Mucosa of descending colon (tissue), 3 donors: Measurements from ENCODE around the gene TSPAN33. TPM values are rescaled to one million over a fixed set of nuclear protein-coding genes. Genes with fewer than 3 reads are reported as not detected.

ENCODE experiments used
- ATAC-seq: fragments of 200-7000 bp; cut with Tn5 transposase; one replicate; pipeline ENCODE4 v1.9.1; 2020; ENCODE audit warnings: mild to moderate bottlenecking, moderate library complexity
- DNase-seq, 3 donors: peaks; one replicate each; pipeline ENCODE4 v3.0.0-alpha.2; 2020
- H3K36me3 ChIP-seq: fragments of 200-600 bp; one replicate; pipeline ENCODE4 v1.8.0; 2021; ENCODE audit warnings: low read depth, mild to moderate bottlenecking
- H3K4me1 ChIP-seq: fragments of 200-600 bp; one replicate; pipeline ENCODE4 v1.8.0; 2021; ENCODE audit warnings: low read depth, mild to moderate bottlenecking
- H3K4me3 ChIP-seq: fragments of 200-600 bp; one replicate; pipeline ENCODE4 v1.8.0; 2021; ENCODE audit warnings: mild to moderate bottlenecking
- H3K9me3 ChIP-seq: fragments of 200-600 bp; one replicate; pipeline ENCODE4 v1.8.0; 2021; ENCODE audit warnings: mild to moderate bottlenecking
- intact Hi-C, 2 donors: fragments of 100-400 bp; cut with DNase I in 1 of 2; cut with micrococcal nuclease in 1 of 2; formaldehyde crosslinking; loops; one replicate each; pipeline versions ENCODE4 v1.11.0 to v1.11.1; 2022; cut with DNase I, micrococcal nuclease
- total RNA-seq, 3 donors: library from RNA; stranded (reverse); fragmentation: NEBNext Ultra II Directional in 2 of 3; extraction: Animal tissue kit (Norgen Biotek cat#: 25700) in 2 of 3; gene quantifications; one replicate each; pipeline versions ENCODE4 v1.2.1 to v1.2.4, GENCODE V29; 2021 to 2023
- TF ChIP-seq, protein P1 (sequence below): fragments of 200-600 bp; IDR thresholded peaks from one replicate; pipeline ENCODE4 v1.8.0; 2022; ENCODE audit warnings: antibody characterized with exemption, mild to moderate bottlenecking
- donor health status: DM: no; HTN: no; CAD: no; lungs with moderate emphysema.
- donor health status: DM: no; HTN: no; CAD: no.
- donor health status: DM: no; HTN: yes; CAD: no.

TSPAN33 gene
- total RNA-seq, 3 donors from 2014 or later: 9.8 to 15.1 (median 10.0) TPM

DNA sequence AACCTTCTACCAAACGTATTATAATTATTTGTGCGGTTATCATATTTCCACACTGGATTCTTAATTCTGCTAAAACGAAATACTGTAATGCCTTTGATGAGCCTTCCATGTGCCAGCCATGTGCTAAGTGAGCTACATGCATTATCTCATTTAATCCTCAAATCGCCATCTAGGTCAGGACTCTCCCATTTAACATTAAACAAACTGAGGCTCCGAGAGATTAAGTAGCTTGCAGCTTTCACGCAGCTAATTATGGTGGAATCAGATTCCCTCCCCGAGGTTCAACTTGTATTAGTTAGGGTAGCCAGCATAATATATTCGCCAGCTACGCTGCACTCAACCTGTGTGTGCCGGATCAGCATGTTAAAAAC, 798 bp upstream of the TSPAN33 start:
- ATAC-seq: no peak
- TF ChIP-seq, protein P1, sequence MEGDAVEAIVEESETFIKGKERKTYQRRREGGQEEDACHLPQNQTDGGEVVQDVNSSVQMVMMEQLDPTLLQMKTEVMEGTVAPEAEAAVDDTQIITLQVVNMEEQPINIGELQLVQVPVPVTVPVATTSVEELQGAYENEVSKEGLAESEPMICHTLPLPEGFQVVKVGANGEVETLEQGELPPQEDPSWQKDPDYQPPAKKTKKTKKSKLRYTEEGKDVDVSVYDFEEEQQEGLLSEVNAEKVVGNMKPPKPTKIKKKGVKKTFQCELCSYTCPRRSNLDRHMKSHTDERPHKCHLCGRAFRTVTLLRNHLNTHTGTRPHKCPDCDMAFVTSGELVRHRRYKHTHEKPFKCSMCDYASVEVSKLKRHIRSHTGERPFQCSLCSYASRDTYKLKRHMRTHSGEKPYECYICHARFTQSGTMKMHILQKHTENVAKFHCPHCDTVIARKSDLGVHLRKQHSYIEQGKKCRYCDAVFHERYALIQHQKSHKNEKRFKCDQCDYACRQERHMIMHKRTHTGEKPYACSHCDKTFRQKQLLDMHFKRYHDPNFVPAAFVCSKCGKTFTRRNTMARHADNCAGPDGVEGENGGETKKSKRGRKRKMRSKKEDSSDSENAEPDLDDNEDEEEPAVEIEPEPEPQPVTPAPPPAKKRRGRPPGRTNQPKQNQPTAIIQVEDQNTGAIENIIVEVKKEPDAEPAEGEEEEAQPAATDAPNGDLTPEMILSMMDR: no peak
- Histone ChIP-seq H3K36me3 (no peaks in the 10 kb centered on the region), H3K9me3 (no peaks in the 10 kb centered on the region), H3K4me1 (no peaks in the 10 kb centered on the region), H3K4me3 (no peak overlapping the region)
- no peak for DNase-seq
- intact Hi-C loops: no loop called here

DNA sequence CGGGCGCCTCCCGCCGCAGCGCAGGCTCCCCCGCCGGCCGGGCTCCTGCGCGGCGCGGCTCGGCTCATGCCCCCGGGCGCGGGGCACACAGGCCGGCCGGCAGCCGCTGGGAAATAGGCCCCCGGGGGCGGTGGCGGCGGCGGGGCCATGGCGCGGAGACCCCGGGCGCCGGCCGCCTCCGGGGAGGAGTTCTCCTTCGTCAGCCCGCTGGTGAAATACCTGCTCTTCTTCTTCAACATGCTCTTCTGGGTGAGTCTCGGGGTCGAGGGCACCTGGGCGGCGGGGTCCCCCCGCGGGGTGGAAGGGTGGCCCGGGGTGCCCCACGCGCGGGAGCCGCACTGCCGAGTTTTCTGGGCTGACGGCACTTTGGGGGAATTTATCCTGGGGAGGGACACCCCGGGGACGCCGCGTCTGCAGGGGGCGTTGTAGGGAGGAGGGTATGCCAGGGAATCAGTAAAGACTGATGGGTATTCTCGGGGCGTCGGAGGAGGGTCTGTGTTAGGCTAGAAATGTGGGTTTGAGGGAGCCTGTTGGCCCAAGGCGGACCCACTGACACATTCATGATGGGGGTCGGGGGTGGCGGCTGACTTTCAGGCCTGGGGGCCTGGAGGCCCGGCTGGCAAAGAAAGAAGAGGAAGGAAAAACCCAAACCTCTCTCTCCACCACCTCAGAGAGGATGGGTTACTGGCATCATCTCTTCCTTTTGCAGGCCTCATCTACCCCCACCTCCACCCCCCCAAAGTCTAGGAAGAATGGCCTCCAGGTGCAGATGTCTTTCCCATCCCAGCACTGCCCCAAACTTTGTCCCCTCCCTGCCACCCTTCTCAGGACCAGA, 544 bp downstream of the TSPAN33 start:
- Histone ChIP-seq H3K4me3 (no peak overlapping the region), H3K4me1 (no peaks in the 10 kb centered on the region), H3K36me3 (no peaks in the 10 kb centered on the region), H3K9me3 (no peaks in the 10 kb centered on the region)
- DNase-seq (peak; percentile 34 to 53 (median 39)), ATAC-seq (peak; percentile 12)
- intact Hi-C loops: no loop called here
- TF ChIP-seq, protein P1: no peak

DNA sequence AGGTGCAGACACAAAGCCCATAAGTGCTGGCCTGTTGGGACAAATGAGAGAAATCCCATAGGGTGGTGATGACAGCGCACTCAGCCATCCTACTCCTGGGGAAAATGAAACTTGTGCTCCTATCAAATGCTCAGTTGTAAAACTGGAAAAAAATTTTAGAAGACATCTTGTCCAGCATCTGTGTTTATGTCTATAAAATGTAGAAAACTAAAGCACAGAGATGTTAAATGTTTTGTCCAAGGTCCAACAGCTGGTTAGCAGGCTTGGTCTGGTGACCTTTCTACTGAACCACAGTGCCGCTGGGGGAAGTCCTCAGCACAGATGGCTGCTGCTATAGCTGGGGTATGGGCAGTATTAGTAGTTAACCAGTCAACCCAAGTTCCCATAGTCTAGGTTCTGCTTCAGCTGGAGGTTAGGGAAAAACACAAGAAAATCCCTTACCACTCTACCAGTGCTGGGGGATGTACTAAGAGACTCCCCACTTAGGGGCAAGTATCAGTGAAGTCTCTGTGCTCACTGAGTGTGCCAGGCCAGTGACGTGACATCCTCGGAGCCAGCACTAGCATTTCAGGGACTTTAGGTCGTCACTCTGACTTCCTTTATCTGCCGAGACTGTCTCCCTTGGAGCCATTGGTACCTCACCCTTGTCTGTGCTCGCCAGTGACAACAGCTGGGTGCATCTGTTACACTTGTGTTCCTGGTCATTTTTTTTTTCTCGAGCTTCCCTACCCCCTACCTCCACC, 1.9 kb downstream of the TSPAN33 start:
- Histone ChIP-seq H3K4me3 (no peak overlapping the region), H3K9me3 (no peaks in the 10 kb centered on the region), H3K4me1 (no peaks in the 10 kb centered on the region), H3K36me3 (no peaks in the 10 kb centered on the region)
- TF ChIP-seq, protein P1: no peak
- peak in 1 of 3 donors; percentile 28 for DNase-seq
- intact Hi-C loops: no loop called here
- peak; percentile 34 for ATAC-seq

DNA sequence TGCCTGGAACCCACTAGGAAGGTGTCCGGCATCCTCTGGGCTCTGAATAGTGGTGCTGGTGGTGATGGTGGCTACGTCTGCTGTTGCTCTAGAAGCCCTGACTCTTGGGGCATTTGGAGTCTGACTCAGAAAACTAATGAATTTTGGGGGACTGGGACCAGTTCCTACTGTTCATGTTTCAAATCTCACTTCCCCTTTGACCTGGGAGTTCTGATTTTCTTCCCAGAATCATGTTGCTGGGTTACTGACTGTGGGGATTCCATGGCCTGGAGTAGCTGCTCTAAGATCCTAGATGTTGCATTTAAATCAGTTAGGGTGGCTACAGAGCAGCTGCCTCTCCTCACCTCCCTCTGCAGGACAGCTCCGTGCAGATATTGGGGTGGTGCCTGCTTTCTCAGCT, 3.2 kb downstream of the TSPAN33 start:
- Histone ChIP-seq H3K36me3 (no peaks in the 10 kb centered on the region), H3K9me3 (no peaks in the 10 kb centered on the region), H3K4me1 (no peaks in the 10 kb centered on the region), H3K4me3 (no peak overlapping the region)
- TF ChIP-seq, protein P1: no peak
- no peak for ATAC-seq
- intact Hi-C loops: no loop called here
- DNase-seq: no peak

DNA sequence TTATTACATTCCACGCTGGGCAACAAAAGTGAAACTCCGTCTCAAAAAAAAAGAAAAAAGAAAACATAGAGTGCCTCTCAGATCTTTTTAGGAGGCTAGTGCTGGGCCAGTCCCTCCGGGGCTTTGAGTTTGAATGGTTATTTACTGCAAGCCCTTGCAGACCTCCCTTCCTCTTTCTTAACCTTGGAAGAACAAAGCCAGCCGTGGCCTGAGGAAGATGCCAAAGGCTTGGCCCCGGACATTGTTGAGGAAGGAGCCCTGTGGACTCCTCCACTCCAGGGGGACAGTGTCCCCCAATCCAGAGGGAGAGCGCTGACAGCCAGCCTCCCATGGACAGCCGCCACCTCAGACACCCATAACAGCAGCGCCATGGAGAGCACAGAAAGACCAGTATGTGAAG, 5.0 kb downstream of the TSPAN33 start:
- intact Hi-C loops: no loop called here
- no peaks in the 10 kb centered on the region for H3K4me1 ChIP-seq
- H3K9me3 ChIP-seq: no peaks in the 10 kb centered on the region
- ATAC-seq (no peak), DNase-seq (no peak)
- H3K36me3 ChIP-seq: no peaks in the 10 kb centered on the region
- TF ChIP-seq, protein P1: no peak
- no peak overlapping the region for H3K4me3 ChIP-seq
